SJSA1 (cell line): Measurements from ENCODE around the gene SPPL3. TPM values are rescaled to one million over a fixed set of nuclear protein-coding genes. Genes with fewer than 3 reads are reported as not detected.

Experiments used
- DNase-seq, 2 experiments: peaks; one replicate each; pipeline ENCODE4 v3.0.0-alpha.2; 2015 to 2020; ENCODE audit warnings: low spot score in 2 of 2, low read depth in 1 of 2
- H3K27ac ChIP-seq: fragments of 250-450 bp; sonication (Bioruptor Pico); 2 replicates; pipeline ENCODE4 v1.5.1; 2020; ENCODE audit warnings: mild to moderate bottlenecking, moderate library complexity
- H3K27me3 ChIP-seq: fragments of 250-450 bp; sonication (Bioruptor Pico); replicated peaks from 2 replicates; pipeline ENCODE4 v1.5.1; 2020; ENCODE audit warnings: mild to moderate bottlenecking, moderate library complexity
- H3K36me3 ChIP-seq: fragments of 250-450 bp; sonication (Bioruptor Pico); 2 replicates; pipeline ENCODE4 v1.5.1; 2020; ENCODE audit warnings: mild to moderate bottlenecking
- H3K4me1 ChIP-seq: fragments of 250-450 bp; sonication (Bioruptor Pico); replicated peaks from 2 replicates; pipeline ENCODE4 v1.6.1; 2021; ENCODE audit warnings: mild to moderate bottlenecking
- H3K4me3 ChIP-seq: fragments of 250-450 bp; sonication (Bioruptor Pico); 2 replicates; pipeline ENCODE4 v1.5.1; 2020; ENCODE audit warnings: mild to moderate bottlenecking
- H3K9me3 ChIP-seq: fragments of 250-450 bp; sonication (Bioruptor Pico); replicated peaks from 2 replicates; pipeline ENCODE4 v1.5.1; 2020; ENCODE audit warnings: mild to moderate bottlenecking
- total RNA-seq: library from RNA; depleted of rRNA; stranded (reverse); fragments of >200 nt; shearing (Covaris generic); gene quantifications from 2 replicates; pipeline ENCODE4 v1.2.3, GENCODE V29; 2014

SPPL3 gene
- total RNA-seq, 1 experiment from 2014 or later, result 3.8 TPM

DNA sequence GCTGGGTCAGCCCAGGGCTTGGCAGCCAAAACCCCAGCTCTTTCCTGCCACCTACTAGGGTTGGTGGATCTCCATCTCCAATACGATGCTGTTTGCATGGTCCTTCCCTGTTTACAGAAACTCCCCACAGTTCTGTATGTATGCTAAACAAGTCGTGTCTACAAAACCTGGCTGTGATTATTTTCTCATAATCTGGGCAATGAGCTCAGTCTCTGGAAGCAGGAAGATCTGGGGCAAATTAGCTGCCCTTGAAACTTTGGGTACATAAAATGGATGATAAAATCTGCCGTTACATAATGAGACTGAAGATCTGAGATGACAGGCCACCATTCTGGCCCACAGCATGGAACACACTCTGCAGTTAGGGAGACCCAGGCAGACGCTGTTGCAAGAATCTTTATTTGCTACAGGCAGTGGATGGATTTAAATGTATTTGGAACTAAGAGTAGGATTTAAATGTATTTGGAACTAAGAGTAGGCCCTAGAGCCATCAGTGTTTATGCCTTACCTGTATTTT, 146.9 kb downstream of the SPPL3 start:
- no peak for DNase-seq
- no peaks in the 10 kb centered on the region for H3K4me1 ChIP-seq
- no peak overlapping the region for H3K27ac ChIP-seq
- H3K36me3 ChIP-seq, result no peaks in the 10 kb centered on the region
- H3K4me3 ChIP-seq, result no peak overlapping the region
- no peaks in the 10 kb centered on the region for H3K27me3 ChIP-seq
- no peaks in the 10 kb centered on the region for H3K9me3 ChIP-seq

DNA sequence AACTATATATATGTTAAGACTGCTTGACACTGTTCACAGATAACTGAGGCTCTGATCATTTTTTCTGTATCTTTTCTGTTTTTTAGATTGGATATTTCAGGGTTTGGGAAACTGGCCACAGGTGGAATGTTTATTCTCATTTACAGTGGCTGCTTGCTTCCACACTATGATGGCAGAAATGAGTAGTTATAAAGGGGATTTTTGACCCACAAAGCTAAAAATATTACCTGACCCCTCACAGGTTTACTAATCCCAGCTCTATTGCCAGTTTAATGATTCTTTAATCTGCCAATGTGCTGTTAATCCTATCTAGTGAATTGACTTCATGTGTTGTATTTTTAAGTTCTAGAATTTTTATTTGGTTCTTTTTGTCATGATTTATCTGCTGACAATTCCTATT, 148.9 kb downstream of the SPPL3 start:
- Histone ChIP-seq H3K27me3 (no peaks in the 10 kb centered on the region), H3K9me3 (no peaks in the 10 kb centered on the region), H3K4me1 (no peaks in the 10 kb centered on the region), H3K4me3 (no peak overlapping the region), H3K27ac (no peak overlapping the region), H3K36me3 (no peaks in the 10 kb centered on the region)
- DNase-seq, result no peak

DNA sequence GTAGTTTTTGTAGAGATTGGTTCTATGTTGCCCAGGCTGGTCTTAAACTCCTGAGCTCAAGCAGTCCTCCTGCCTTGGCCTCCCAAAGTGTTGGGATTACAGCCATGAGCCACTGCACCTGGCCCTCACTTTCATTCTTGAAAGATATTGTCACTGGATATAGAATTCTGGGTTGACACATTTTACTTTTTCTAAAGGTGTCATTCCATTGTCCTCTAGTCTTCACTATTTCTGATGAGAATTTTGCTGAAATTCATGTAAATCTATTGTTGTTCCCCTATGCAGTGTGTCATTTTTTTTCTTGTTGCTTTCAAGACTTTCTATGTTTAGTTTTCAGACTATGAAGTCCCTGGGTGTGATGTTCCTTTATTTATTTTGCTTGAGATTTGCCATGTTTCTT, 149.4 kb downstream of the SPPL3 start:
- Histone ChIP-seq H3K27me3 (no peaks in the 10 kb centered on the region), H3K4me3 (no peak overlapping the region), H3K36me3 (no peaks in the 10 kb centered on the region), H3K4me1 (no peaks in the 10 kb centered on the region), H3K9me3 (no peaks in the 10 kb centered on the region), H3K27ac (no peak overlapping the region)
- no peak for DNase-seq

DNA sequence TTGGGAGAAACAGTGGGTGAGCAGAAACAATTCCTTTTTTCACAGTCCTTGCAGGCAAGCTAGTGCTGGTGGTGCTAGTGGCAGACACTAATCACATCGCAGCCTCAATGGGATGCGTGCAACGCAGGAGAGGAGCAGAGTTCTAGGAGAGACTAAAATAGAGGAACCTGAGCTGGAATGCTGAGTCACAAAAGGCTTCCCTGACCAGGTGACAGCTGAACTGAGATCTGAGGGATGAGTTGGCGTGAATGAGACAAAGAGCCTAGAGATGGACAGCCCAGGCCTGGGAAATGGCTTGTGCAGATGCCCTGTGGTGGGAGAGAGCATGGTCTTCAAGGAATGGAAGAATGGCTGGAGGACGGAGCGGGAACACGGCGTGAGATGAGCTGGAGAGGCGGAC, 152.8 kb downstream of the SPPL3 start:
- H3K36me3 ChIP-seq, result no peaks in the 10 kb centered on the region
- no peaks in the 10 kb centered on the region for H3K27me3 ChIP-seq
- no peaks in the 10 kb centered on the region for H3K4me1 ChIP-seq
- no peak overlapping the region for H3K4me3 ChIP-seq
- no peak overlapping the region for H3K27ac ChIP-seq
- DNase-seq, result no peak
- H3K9me3 ChIP-seq, result no peaks in the 10 kb centered on the region

DNA sequence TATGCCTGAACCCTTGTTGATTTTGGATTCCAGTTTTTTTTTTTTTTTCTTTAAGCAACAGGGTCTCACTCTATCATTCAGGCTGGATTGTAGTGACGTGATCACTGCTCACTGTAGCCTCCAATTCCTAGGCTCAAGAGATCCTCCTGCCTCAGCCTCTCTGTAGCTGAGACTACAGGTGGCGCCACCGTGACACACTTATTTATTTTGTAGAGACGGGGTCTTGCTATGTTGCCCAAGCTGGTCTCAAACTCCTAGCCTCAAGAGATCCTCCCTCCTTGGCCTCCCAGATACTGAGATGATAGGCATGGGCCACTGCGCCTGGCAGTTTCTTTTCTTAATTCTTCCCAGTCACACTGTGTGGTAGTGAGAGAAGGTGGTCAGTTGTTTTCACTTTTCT, 153.4 kb downstream of the SPPL3 start:
- H3K4me3 ChIP-seq, result no peak overlapping the region
- no peaks in the 10 kb centered on the region for H3K27me3 ChIP-seq
- no peaks in the 10 kb centered on the region for H3K4me1 ChIP-seq
- H3K36me3 ChIP-seq, result no peaks in the 10 kb centered on the region
- no peaks in the 10 kb centered on the region for H3K9me3 ChIP-seq
- H3K27ac ChIP-seq, result no peak overlapping the region
- no peak for DNase-seq

DNA sequence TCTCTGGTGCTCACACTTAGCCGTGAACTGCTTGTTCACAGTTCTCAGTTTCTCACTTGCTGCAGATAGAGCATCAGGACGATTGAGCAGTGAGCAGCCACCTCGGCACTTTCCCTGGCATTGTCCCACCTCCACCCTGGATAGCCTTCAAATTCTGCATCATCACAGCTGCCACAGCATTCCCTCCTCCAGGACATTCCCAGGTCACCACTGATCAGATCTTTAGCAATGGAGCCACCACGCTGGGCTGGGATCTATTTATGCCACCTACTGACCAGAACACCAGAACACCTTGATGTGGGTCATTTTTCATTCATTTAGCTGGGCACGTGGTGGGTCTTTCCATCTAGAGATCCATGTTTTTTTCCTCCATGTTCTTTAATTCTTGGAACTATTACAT, 154.9 kb downstream of the SPPL3 start:
- Histone ChIP-seq H3K4me1 (no peaks in the 10 kb centered on the region), H3K4me3 (no peak overlapping the region), H3K27ac (no peak overlapping the region), H3K36me3 (no peaks in the 10 kb centered on the region), H3K9me3 (no peaks in the 10 kb centered on the region), H3K27me3 (no peaks in the 10 kb centered on the region)
- no peak for DNase-seq

DNA sequence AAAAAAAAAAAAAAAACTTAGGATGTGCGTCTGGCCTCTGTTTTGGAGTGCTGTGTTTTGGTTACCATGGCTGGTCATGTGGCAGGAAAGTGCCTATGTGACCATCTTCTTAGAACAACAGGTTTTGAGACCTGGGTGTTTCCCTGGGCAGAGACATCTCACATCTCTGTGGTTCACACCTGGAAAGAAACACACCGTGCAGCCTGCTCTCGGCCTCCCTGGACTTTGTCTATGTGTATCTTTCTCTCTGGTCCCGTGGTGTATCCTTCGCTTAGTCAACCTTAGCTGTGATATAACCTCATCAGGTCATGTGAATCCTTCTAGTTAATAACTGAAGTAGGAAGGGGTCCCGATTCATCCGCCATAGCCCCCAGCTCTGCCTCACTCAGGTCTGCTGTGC, 155.9 kb downstream of the SPPL3 start:
- H3K4me1 ChIP-seq, result no peaks in the 10 kb centered on the region
- H3K36me3 ChIP-seq, result no peaks in the 10 kb centered on the region
- H3K27me3 ChIP-seq, result no peaks in the 10 kb centered on the region
- no peak for DNase-seq
- H3K4me3 ChIP-seq, result no peak overlapping the region
- H3K27ac ChIP-seq, result no peak overlapping the region
- H3K9me3 ChIP-seq, result no peaks in the 10 kb centered on the region

DNA sequence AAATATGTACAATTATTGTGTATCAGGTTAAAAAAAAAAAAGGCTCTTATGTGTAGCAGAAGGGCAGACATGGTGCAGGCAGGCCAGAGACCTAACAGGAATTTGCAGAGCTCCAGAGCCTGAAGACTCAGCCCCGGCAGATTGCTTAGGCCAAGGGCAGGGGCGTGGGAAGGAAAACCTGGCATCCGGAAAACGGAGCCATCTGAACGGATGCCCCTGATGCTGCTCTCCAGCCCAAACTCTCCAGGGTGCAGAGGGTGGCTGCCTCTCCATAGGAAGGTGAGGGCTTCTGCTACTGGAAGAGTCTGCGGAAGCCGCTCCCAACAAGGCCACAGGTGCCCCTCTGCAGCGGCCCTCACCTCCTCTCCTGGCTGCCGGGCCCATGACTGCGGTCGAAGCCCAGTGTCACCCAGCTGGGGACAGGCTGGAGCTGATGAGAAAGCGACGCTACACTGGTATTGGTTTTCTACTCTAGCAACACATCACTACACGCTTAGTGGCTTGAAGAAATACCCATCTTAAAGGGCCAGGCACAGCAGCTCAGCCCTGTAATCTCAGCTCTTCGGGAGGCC, 159.2 kb downstream of the SPPL3 start:
- H3K9me3 ChIP-seq, result no peaks in the 10 kb centered on the region
- H3K27me3 ChIP-seq, result no peaks in the 10 kb centered on the region
- DNase-seq, result no peak
- H3K36me3 ChIP-seq, result no peaks in the 10 kb centered on the region
- no peak overlapping the region for H3K4me3 ChIP-seq
- no peak overlapping the region for H3K27ac ChIP-seq
- no peaks in the 10 kb centered on the region for H3K4me1 ChIP-seq

DNA sequence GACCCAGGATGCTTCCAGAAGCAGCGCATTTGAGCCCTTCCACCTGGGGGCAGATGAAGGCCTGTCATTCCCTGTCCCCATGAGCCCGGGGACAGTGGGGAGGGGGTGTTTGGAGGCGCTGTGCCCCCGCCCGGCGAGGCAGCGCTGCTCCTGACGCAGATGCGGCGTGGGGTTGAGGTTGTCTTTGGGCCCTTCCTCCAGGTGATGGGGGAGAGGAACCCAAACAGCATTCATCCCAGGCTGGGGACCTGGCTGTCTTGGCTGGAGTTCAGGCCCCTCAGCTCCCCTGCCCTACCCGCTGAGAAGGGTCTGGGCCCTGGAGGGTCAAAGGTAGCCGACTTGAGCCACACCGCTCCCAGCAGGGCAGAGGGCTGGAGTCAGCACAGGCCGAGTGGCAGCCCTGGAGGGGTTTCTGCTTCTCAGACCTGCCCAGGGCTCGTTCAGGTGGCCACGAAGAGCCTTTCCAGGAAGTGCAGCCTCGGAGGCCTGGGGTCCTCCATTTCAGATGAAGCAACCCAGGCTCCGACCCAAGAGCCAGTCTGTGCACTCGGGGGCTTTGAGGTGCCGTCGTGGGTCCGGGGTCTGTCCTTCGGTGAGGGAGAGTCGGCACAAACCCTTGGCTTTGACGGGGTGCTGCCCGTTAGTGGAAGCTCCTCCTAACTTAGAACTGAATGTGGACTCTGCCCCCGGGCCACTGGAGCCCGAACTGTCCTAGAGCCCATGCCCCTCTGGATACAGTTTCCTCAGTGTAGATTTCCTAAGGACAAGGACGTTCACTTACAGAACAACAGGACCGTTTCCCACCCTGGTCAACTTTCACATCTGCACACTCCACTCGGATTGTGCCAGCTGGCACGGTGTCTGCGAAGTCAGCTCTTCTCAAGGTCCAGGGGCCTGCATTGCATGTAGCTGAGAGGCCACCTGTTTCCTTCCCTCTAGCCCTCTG, 162.4 kb downstream of the SPPL3 start:
- DNase-seq, result no peak
- no peaks in the 10 kb centered on the region for H3K27me3 ChIP-seq
- H3K36me3 ChIP-seq, result no peaks in the 10 kb centered on the region
- no peaks in the 10 kb centered on the region for H3K4me1 ChIP-seq
- no peaks in the 10 kb centered on the region for H3K9me3 ChIP-seq
- no peak overlapping the region for H3K4me3 ChIP-seq
- no peak overlapping the region for H3K27ac ChIP-seq

DNA sequence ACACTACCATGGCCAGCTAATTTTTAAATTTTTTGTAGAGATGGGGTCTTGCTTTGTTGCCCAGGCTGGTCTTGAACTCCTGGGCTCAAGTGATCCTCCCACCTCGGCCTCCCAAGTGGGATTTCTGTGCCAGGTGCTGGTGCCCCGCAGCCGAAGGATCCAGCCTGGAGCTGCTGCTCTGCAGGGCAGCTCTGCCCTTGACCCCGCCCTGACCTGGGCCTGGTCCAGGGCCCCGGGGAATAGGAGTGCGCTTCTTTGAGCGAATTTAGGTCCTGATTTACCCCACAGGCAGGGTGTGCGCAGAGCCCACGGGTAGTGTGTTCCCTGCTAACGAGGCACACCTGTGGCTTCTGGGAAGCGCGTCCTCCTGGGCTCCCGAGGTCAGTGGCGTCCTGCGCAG, 163.3 kb downstream of the SPPL3 start:
- Histone ChIP-seq H3K27me3 (no peaks in the 10 kb centered on the region), H3K4me3 (no peak overlapping the region), H3K36me3 (no peaks in the 10 kb centered on the region), H3K4me1 (no peaks in the 10 kb centered on the region), H3K27ac (no peak overlapping the region), H3K9me3 (no peaks in the 10 kb centered on the region)
- no peak for DNase-seq

DNA sequence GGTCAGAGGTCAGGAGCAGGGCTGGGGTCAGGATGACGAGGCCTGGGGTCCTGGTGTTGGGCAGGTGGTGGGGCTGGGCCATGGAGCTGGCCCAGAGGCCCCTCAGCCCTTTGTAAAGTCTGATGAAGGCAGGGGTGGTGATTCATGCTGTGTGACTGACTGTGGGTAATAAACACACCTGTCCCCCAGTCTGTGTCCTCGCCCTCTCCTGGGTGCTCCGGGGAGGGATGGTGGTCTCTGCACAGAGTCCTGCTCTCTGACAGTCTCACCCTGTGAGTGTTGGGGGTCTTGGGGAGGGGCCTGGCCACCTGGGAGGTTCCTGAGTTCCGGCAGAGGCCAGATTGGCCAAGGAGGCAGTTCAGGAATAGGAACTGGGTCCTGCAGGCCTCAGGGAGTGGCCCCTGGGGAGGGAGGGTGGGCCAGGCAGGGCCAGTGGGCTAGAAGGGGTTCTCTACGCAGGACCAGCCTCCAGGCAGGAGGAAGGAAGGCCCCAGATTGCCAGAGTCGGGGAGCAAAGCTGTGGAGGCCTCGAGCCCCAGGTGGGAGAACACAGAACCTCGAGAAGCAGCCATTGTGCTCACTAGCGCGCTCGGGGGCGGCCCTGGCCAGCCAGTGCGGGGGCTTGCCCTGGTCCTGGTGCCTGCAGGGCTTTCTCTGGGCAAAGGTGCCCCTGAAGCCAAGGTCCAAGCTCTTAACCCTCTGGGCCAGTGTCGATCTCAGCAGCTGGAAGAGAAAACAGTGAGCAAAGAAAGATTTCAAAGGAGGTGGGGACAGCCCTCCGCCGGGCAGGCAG, 164.1 kb downstream of the SPPL3 start:
- Histone ChIP-seq H3K36me3 (no peaks in the 10 kb centered on the region), H3K27me3 (no peaks in the 10 kb centered on the region), H3K4me1 (no peaks in the 10 kb centered on the region), H3K9me3 (no peaks in the 10 kb centered on the region), H3K27ac (no peak overlapping the region), H3K4me3 (no peak overlapping the region)
- DNase-seq, result no peak

DNA sequence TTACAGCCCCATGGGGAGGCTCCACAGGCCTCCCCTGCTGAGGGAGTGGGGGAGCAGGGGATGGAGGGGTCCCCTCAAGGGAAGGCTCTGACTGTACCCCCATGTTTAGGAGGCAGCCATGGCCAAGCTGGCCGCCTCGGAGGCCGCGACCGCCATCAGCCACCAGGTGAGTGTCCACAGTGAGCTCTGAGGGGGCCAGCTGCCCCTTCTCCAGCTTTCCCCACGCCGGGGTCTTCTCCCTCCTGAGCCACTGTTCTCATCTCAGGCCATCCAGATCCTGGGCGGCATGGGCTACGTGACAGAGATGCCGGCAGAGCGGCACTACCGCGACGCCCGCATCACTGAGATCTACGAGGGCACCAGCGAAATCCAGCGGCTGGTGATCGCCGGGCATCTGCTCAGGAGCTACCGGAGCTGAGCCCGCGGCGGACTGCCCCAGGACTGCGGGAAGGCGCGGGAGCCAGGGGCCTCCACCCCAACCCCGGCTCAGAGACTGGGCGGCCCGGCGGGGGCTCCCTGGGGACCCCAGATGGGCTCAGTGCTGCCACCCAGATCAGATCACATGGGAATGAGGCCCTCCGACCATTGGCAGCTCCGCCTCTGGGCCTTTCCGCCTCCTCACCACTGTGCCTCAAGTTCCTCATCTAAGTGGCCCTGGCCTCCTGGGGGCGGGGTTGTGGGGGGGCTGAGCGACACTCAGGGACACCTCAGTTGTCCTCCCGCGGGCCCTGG, 165.0 kb downstream of the SPPL3 start:
- no peak for DNase-seq
- no peaks in the 10 kb centered on the region for H3K36me3 ChIP-seq

DNA sequence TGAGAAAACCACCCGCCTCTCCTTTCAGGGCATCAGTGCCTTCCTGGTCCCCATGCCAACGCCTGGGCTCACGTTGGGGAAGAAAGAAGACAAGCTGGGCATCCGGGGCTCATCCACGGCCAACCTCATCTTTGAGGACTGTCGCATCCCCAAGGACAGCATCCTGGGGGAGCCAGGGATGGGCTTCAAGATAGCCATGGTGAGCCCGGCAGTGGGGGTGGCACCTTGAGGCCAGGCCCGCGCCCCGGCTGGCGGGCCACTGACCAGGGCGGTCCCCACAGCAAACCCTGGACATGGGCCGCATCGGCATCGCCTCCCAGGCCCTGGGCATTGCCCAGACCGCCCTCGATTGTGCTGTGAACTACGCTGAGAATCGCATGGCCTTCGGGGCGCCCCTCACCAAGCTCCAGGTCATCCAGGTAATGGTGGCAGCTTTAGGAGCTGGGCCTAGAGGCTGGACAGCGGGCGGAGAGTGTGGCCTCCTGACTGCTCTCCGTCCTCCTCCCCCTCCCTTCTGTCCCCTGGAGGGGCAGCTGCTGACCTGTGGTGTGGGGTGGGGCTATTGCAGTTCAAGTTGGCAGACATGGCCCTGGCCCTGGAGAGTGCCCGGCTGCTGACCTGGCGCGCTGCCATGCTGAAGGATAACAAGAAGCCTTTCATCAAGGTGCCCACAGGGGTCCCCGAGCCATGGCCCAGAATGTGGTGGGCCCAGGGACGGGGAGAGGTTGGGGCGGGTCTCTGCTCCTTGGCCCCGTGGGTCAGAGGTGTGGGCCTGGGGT, 165.7 kb downstream of the SPPL3 start:
- Histone ChIP-seq H3K27ac (no peak overlapping the region), H3K4me1 (no peaks in the 10 kb centered on the region), H3K27me3 (no peaks in the 10 kb centered on the region), H3K36me3 (no peaks in the 10 kb centered on the region), H3K9me3 (no peaks in the 10 kb centered on the region), H3K4me3 (no peak overlapping the region)
- DNase-seq, result no peak

More for the DNA sequence above, 165.0 kb downstream of the SPPL3 start:
- H3K27me3 ChIP-seq, result no peaks in the 10 kb centered on the region
- H3K4me1 ChIP-seq, result no peaks in the 10 kb centered on the region
- no peak overlapping the region for H3K4me3 ChIP-seq
- H3K27ac ChIP-seq, result no peak overlapping the region
- H3K9me3 ChIP-seq, result no peaks in the 10 kb centered on the region
